ENCODE results near the gene E4F1. TPM values are rescaled to one million over a fixed set of nuclear protein-coding genes. Genes with fewer than 3 reads are reported as not detected.
"Not testable (repeated sequence)": the region's sequence is repeated elsewhere in the genome, so short reads cannot be mapped to it uniquely, and the experiment has no call there.

The E4F1 gene
- total RNA-seq, 6 donors from 2014 or later, result 24.9 to 153 (median 32.9) TPM

DNA sequence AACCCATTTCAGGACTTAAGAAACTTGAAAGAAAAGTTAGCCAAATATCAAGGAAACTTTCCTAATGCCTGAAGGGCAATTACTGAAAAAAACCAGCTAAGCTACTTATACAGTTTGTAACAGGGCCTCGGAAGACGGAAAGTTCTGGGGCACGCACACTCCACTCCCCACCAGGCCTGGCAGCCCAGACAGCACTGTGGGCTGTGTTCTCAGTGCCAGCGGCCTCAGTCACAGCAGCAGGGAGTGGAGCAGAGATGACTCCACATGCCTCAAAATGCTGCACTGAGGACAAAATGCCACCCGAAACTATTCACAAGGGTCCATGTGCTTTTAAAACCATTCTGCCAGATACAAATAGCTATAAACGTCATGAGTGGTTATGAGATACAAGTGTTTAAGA, 34.3 kb downstream of the E4F1 start:
- Histone ChIP-seq H3K9me3 (no peaks in the 10 kb centered on the region), H3K4me1 (no peaks in the 10 kb centered on the region), H3K4me3 (no peak overlapping the region), H3K27me3 (no peaks in the 10 kb centered on the region), H3K27ac (no peak overlapping the region), H3K36me3 (peaks cover 54 to 100% (median 92%) of the 10 kb centered on the region in 4 donors)
- TF ChIP-seq POLR2A (IDR thresholded peaks at IDR 0.05), result no peak
- TF ChIP-seq CTCF (IDR thresholded peaks at IDR 0.05), result no peak
- 91 to 98% methylated on average over 6 of the region's 6 CpGs for WGBS, 2 donors
- ATAC-seq (ENCODE audit: low FRiP score in 2 of 2), result no peak
- DNase-seq, result no peak

DNA sequence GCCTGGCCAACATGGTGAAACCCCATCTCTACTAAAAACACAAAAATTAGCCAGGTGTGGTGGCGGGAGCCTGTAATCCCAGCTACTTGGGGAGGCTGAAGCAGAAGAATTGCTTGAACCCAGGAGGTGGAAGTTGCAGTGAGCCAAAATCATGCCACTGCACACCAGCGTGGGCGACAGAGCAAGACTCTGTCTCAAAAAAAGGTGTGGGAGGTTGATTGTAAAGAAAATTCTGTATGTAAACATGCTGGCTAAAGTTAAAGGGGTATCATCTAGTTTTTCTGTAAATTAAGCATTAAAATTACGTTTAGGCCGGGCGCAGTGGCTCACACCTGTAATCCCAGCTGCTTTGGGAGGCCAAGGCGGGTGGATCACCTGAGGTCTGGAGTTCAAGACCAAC, 35.1 kb downstream of the E4F1 start:
- DNase-seq; H3K9me3 ChIP-seq; H3K27ac ChIP-seq; ATAC-seq (ENCODE audit: low FRiP score in 2 of 2); H3K4me1 ChIP-seq; H3K27me3 ChIP-seq; H3K4me3 ChIP-seq: not testable (repeated sequence)
- peaks cover 61 to 100% (median 94%) of the 10 kb centered on the region in 4 donors for H3K36me3 ChIP-seq
- 96 to 97% methylated on average over 7 of the region's 7 CpGs for WGBS, 2 donors

- no peaks in the 10 kb centered on the region for H3K9me3 ChIP-seq
- no peak overlapping the region for H3K27ac ChIP-seq
- H3K36me3 ChIP-seq, result peaks cover 54 to 91% (median 86%) of the 10 kb centered on the region in 4 donors
- no peak for TF ChIP-seq POLR2AphosphoS5 (IDR thresholded peaks at IDR 0.05)
- TF ChIP-seq CTCF (IDR thresholded peaks at IDR 0.05), result no peak
- TF ChIP-seq EP300 (IDR thresholded peaks at IDR 0.05), result no peak
- no peak for TF ChIP-seq POLR2A (IDR thresholded peaks at IDR 0.05)
- ATAC-seq (ENCODE audit: low FRiP score in 2 of 2), result no peak
- 97% methylated on average over 8 of the region's 8 CpGs for WGBS, 2 donors
- no peak overlapping the region for H3K4me3 ChIP-seq
- no peaks in the 10 kb centered on the region for H3K27me3 ChIP-seq
- H3K4me1 ChIP-seq, result peaks cover 0 to 11% (median 4%) of the 10 kb centered on the region in 4 donors
- DNase-seq, result no peak
Measured at GRCh38 chr16:2260250-2260649, 36.9 kb downstream of the E4F1 start.

DNA sequence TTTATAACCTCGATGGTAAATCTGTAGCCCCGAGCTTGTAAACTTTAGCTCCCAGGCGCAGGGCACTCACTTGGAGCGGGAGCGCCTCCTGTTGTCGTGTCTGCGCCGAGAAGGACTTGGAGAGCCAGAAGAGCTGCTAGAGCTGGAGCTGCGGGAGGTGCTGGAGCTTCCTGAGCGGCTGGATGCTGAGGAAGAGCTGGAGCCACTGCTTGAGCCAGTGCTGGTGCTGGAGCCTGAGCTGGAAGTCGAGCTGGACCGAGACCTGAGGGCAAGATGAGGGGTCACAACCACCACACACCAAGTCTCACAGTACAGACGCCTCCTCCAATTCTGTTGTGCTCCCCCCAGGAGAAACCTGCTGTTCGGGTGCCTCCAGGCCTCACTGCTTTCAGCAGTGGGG, 39.6 kb downstream of the E4F1 start:
- ATAC-seq (ENCODE audit: low FRiP score in 2 of 2); H3K9me3 ChIP-seq; H3K4me3 ChIP-seq; H3K27ac ChIP-seq; H3K27me3 ChIP-seq; DNase-seq: not testable (repeated sequence)
- H3K36me3 ChIP-seq, result peaks cover 37 to 63% (median 58%) of the 10 kb centered on the region in 4 donors
- 84 to 90% methylated on average over 9 to 14 of the region's 14 CpGs for WGBS, 2 donors
- H3K4me1 ChIP-seq, result peaks cover 12 to 31% (median 19%) of the 10 kb centered on the region in 4 donors

DNA sequence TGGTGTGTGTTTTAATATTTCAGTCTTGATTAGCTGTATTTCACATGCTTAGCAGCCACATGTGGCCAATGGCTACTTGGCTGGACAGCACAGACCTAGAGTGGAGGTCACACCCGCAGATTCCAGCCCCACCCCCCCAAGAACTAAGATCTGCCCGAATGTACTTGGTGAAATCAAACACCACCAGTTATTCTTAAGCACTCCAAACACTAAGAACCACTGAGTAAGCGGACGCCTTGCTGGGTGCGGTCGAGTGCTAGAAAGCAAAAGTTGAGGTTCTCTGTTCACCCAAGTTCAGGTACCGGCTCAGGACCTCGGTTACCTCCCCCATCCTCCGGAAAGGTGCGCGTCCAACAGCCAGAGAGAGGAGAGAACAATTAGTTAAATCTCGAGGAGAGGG, 43.5 kb downstream of the E4F1 start:
- 6 to 9% methylated on average over 2 to 12 of the region's 12 CpGs for WGBS, 2 donors

DNA sequence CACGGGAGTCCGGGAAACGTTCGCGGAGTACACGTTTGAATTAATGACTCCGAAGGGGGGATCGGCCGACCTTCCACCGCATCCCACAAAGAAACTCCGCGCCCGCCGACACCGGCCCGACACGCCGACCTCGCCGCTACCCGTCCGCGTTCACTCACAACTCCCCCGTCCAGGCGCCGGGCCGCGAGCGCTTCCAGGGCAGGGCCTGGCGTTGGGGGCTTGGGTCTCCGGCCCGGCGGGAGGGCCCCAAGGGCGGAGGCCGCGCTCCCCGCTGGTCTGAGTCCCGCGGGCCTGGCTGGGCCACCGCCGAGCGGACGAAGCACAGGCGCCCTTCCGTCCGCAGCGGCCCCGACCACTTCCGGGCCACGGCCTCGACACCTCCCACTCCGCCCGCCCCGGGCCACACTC, 44.1 kb downstream of the E4F1 start:
- Histone ChIP-seq H3K4me3 (peak overlapping the region; percentile 76 to 90 (median 86)), H3K36me3 (peaks cover 16 to 19% (median 18%) of the 10 kb centered on the region in 4 donors), H3K27ac (peak overlapping the region; percentile 93 to 98 (median 95)), H3K4me1 (peaks cover 26 to 56% (median 31%) of the 10 kb centered on the region in 4 donors)
- ATAC-seq (ENCODE audit: low FRiP score in 2 of 2) (peak; percentile 79 to 91), DNase-seq (peak in 1 of 2 donors; percentile 76)
- H3K9me3 ChIP-seq, H3K27me3 ChIP-seq: not testable (repeated sequence)
- WGBS, 2 donors, result 0% methylated on average over 19 to 26 of the region's 54 CpGs

More for the DNA sequence above, 43.5 kb downstream of the E4F1 start:
- Histone ChIP-seq H3K36me3 (peaks cover 22 to 25% (median 24%) of the 10 kb centered on the region in 4 donors), H3K27ac (peak overlapping the region; percentile 93 to 98 (median 95)), H3K4me1 (peaks cover 26 to 49% (median 31%) of the 10 kb centered on the region in 4 donors), H3K4me3 (peak overlapping the region; percentile 76 to 90 (median 86))
- H3K27me3 ChIP-seq; ATAC-seq (ENCODE audit: low FRiP score in 2 of 2); H3K9me3 ChIP-seq: not testable (repeated sequence)
- peak in 1 of 2 donors; percentile 34 for DNase-seq

DNA sequence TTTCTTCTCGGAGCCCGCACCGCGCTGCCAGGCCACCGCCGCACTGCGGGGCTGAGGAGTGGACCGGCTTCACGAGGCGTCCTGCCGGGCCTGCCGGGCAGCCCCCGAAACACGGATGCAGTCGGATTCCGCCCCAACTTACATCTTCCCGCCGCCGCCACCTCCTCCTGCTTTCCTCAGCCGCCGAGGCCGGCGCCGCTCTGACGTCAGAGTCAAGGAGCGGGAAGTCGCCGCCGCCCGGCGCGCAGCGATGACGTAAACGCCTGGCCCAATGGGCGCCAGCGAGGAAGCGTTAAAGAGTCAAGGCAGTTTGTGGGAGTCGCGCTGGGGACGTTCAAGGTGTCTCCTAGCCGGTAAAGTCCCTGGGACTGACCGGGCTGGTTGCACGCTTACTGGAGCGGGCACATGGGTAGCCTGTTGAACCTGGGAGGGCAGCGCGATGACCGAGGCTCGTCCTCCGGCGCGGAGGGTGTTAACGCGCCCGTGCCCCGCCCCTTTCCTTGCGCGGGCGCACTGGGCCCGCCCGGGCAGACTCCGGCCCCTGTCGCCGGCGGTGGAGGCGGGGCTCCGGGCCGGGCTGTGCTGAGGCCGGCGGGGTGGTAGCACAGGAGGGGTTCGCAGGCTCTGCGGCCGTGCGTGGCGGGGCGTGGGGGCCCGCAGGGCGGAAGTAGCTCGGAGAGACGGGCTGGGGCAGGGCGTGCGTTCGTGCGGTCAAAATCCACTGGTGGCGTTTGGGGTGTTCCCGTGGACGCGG, 44.7 kb downstream of the E4F1 start, which contains the start of gene RNPS1:
Gene RNPS1 (minus strand): TSS at position 214 of the 754 bp plus-strand sequence. CDS start 3,483 bp downstream, outside the sequence.
- TF ChIP-seq POLR2A (IDR thresholded peaks at IDR 0.05) (peak; percentile 88 to 98 (median 94)), POLR2AphosphoS5 (IDR thresholded peaks at IDR 0.05) (peak; percentile 99 to 100), EP300 (IDR thresholded peaks at IDR 0.05) (peak in 1 of 4 donors; percentile 61), CTCF (IDR thresholded peaks at IDR 0.05) (peak in 3 of 6 experiments; percentile 26 to 40 (median 34))
- Histone ChIP-seq H3K4me3 (peak within 1 kb of the TSS; percentile 76 to 90 (median 86)), H3K4me1 (peaks cover 26 to 57% (median 31%) of the 10 kb centered on the region in 4 donors), H3K9me3 (no peaks in the 10 kb centered on the region), H3K27ac (peak within 1 kb of the TSS; percentile 93 to 98 (median 95)), H3K36me3 (peaks cover 10 to 13% (median 12%) of the 10 kb centered on the region in 4 donors), H3K27me3 (no peaks in the 10 kb centered on the region)
- DNase-seq (peak; percentile 91 to 100), ATAC-seq (ENCODE audit: low FRiP score in 2 of 2) (peak; percentile 94 to 97)
- 1 to 4% methylated on average over 5 to 17 of the region's 88 CpGs for WGBS, 2 donors
